ENCODE results near the gene ADA. TPM values are rescaled to one million over a fixed set of nuclear protein-coding genes. Genes with fewer than 3 reads are reported as not detected.
A peak's percentile ranks its signal among the peaks of the same experiment; 100 is the strongest.

Gene ADA
- total RNA-seq, 1 experiment from 2014 or later: 28.2 TPM

GRCh38 chr20:44621939-44622338 is 29.6 kb downstream of the ADA start:
- POLR2A ChIA-PET (ENCODE audit: unreplicated experiment): no interaction called here
- CTCF ChIA-PET: no interaction called here
- Histone ChIP-seq H2AFZ (no peak overlapping the region), H3K4me2 (no peak overlapping the region), H3K36me3 (ENCODE audit: low read depth) (no peaks in the 10 kb centered on the region), H3K4me3 (no peak overlapping the region), H3K4me1 (replicated peaks; ENCODE audit: insufficient read depth) (no peaks in the 10 kb centered on the region), H3K27ac (no peak overlapping the region), H3K9me2 (ENCODE audit: insufficient read depth) (no peaks in the 10 kb centered on the region), H4K20me1 (ENCODE audit: insufficient read depth) (no peaks in the 10 kb centered on the region), H3K79me2 (ENCODE audit: low read depth) (no peaks in the 10 kb centered on the region), H3K27me3 (ENCODE audit: insufficient read depth, low read depth) (no peaks in the 10 kb centered on the region), H3K9me3 (ENCODE audit: insufficient read depth, low read depth) (no peaks in the 10 kb centered on the region), H3F3A (ENCODE audit: insufficient read depth, low read depth) (no peaks in the 10 kb centered on the region)
- no peak for DNase-seq
- TF ChIP-seq EZH2 (IDR thresholded peaks at IDR 0.05; ENCODE audit: low read depth): no peak
- TF ChIP-seq, protein P1, sequence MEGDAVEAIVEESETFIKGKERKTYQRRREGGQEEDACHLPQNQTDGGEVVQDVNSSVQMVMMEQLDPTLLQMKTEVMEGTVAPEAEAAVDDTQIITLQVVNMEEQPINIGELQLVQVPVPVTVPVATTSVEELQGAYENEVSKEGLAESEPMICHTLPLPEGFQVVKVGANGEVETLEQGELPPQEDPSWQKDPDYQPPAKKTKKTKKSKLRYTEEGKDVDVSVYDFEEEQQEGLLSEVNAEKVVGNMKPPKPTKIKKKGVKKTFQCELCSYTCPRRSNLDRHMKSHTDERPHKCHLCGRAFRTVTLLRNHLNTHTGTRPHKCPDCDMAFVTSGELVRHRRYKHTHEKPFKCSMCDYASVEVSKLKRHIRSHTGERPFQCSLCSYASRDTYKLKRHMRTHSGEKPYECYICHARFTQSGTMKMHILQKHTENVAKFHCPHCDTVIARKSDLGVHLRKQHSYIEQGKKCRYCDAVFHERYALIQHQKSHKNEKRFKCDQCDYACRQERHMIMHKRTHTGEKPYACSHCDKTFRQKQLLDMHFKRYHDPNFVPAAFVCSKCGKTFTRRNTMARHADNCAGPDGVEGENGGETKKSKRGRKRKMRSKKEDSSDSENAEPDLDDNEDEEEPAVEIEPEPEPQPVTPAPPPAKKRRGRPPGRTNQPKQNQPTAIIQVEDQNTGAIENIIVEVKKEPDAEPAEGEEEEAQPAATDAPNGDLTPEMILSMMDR (conservative IDR thresholded peaks at IDR 0.05): no peak
- TSS peak; percentile 11 for BruUV-seq (replicated peaks)
- intact Hi-C loops (cut with micrococcal nuclease; ENCODE audit: unreplicated experiment): no loop called here

GRCh38 chr20:44621325-44621724 is 30.2 kb downstream of the ADA start:
- intact Hi-C loops (cut with micrococcal nuclease; ENCODE audit: unreplicated experiment): no loop called here
- H3F3A ChIP-seq (ENCODE audit: insufficient read depth, low read depth): no peaks in the 10 kb centered on the region

DNA sequence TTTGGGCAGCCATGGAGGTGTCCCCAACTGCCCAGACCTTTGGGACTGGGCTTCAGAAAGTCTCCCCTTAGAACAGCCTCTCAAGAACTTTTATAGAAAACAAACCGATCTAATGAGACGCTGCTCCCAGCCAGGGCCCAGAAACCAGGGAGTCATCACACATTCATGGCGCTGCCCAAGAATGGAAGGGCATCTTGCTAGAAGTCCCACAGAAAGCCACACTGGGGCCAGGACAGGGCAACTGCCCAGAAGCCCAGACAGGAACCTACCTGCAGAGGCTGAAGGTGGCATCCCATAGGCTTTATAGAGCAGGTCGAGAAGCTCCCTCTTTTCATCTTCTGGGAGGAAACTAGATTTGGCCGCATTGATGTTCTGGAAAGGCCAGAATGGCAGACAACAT is 31.5 kb downstream of the ADA start:
- intact Hi-C loops (cut with micrococcal nuclease; ENCODE audit: unreplicated experiment): no loop called here
- CTCF ChIA-PET: no interaction called here
- BruUV-seq (replicated peaks): no TSS peak

More at GRCh38 chr20:44621325-44621724, 30.2 kb downstream of the ADA start:
- H3K9me3 ChIP-seq (ENCODE audit: insufficient read depth, low read depth): no peaks in the 10 kb centered on the region
- H3K36me3 ChIP-seq (ENCODE audit: low read depth): no peaks in the 10 kb centered on the region
- no peak overlapping the region for H3K4me2 ChIP-seq
- no peak overlapping the region for H3K4me3 ChIP-seq
- no peak overlapping the region for H3K27ac ChIP-seq
- ChIA-PET POLR2A (ENCODE audit: unreplicated experiment) (no interaction called here), CTCF (no interaction called here)
- no peaks in the 10 kb centered on the region for H3K9me2 ChIP-seq (ENCODE audit: insufficient read depth)
- H3K27me3 ChIP-seq (ENCODE audit: insufficient read depth, low read depth): no peaks in the 10 kb centered on the region
- no peaks in the 10 kb centered on the region for H3K79me2 ChIP-seq (ENCODE audit: low read depth)
- no TSS peak for BruUV-seq (replicated peaks)
- no peaks in the 10 kb centered on the region for H4K20me1 ChIP-seq (ENCODE audit: insufficient read depth)
- no peak for DNase-seq
- H2AFZ ChIP-seq: no peak overlapping the region
- H3K4me1 ChIP-seq (replicated peaks; ENCODE audit: insufficient read depth): no peaks in the 10 kb centered on the region
- TF ChIP-seq, protein P1 (conservative IDR thresholded peaks at IDR 0.05): no peak
- TF ChIP-seq EZH2 (IDR thresholded peaks at IDR 0.05; ENCODE audit: low read depth): no peak

More for the DNA sequence above, 31.5 kb downstream of the ADA start:
- no peaks in the 10 kb centered on the region for H3K9me2 ChIP-seq (ENCODE audit: insufficient read depth)
- H3K4me3 ChIP-seq: no peak overlapping the region
- H3K79me2 ChIP-seq (ENCODE audit: low read depth): no peaks in the 10 kb centered on the region
- H3K4me1 ChIP-seq (replicated peaks; ENCODE audit: insufficient read depth): no peaks in the 10 kb centered on the region
- no peaks in the 10 kb centered on the region for H3K9me3 ChIP-seq (ENCODE audit: insufficient read depth, low read depth)
- no peak for DNase-seq
- POLR2A ChIA-PET (ENCODE audit: unreplicated experiment): no interaction called here
- H3K4me2 ChIP-seq: no peak overlapping the region
- no peaks in the 10 kb centered on the region for H3K27me3 ChIP-seq (ENCODE audit: insufficient read depth, low read depth)
- no peaks in the 10 kb centered on the region for H3F3A ChIP-seq (ENCODE audit: insufficient read depth, low read depth)
- H2AFZ ChIP-seq: no peak overlapping the region
- no peaks in the 10 kb centered on the region for H4K20me1 ChIP-seq (ENCODE audit: insufficient read depth)
- H3K27ac ChIP-seq: no peak overlapping the region
- H3K36me3 ChIP-seq (ENCODE audit: low read depth): no peaks in the 10 kb centered on the region
- TF ChIP-seq, protein P1 (conservative IDR thresholded peaks at IDR 0.05): no peak
- no peak for TF ChIP-seq EZH2 (IDR thresholded peaks at IDR 0.05; ENCODE audit: low read depth)

All from PC-9 (cell line).